GM12878 (cell line): ENCODE results near the gene LITAF. TPM values are rescaled to one million over a fixed set of nuclear protein-coding genes. Genes with fewer than 3 reads are reported as not detected.

Experiments used
- ATAC-seq: fragments of 200-7000 bp; cut with Tn5 transposase; 3 replicates; pipeline ENCODE4 v1.9.1; 2020; ENCODE audit warnings: mild to moderate bottlenecking, moderate library complexity
- BruUV-seq: library from RNA; stranded (reverse); fragments of 400-500 nt; replicated peaks from 2 replicates; lab custom pipeline; 2021; lab: Mats Ljungman, UMichigan
- CTCF ChIA-PET: fragments of 300-600 bp; sonication (Branson Sonifier 250); formaldehyde crosslinking; extraction: SDS; loops from one replicate; lab custom pipeline; 2021; ENCODE audit warnings: inconsistent platforms; lab: Yijun Ruan, JAX
- POLR2A ChIA-PET: fragments of 350-600 bp; formaldehyde crosslinking; extraction: SDS; loops from one replicate; lab custom pipeline; 2021; ENCODE audit warnings: inconsistent platforms; lab: Charles Lee
- RAD21 ChIA-PET: fragments of 300-600 bp; sonication (Branson Sonifier 250); formaldehyde crosslinking; loops from one replicate; lab custom pipeline; 2023; ENCODE audit warnings: antibody characterized with exemption; ENCODE audit not compliant: unreplicated experiment; lab: Charles Lee
- SMC1A ChIA-PET: fragments of 300-600 bp; sonication (Branson Sonifier 250); formaldehyde crosslinking; loops from one replicate; lab custom pipeline; 2023; ENCODE audit not compliant: unreplicated experiment, uncharacterized antibody; lab: Charles Lee
- DNase-seq: peaks from one replicate; pipeline ENCODE4 v3.0.0-alpha.2; 2011; ENCODE audit warnings: low read depth, low spot score
- FAIRE-seq: peaks from 3 replicates; lab custom pipeline; 2011; peaks lifted over from hg19 to GRCh38; lab: Jason Lieb, UNC
- H2AFZ ChIP-seq: 2 replicates; pipeline ENCODE4 v1.6.0; 2011; ENCODE audit warnings: low read depth, low read length, control low read depth; ENCODE audit not compliant: control insufficient read depth
- H3K27ac ChIP-seq: 2 replicates; pipeline ENCODE4 v1.5.1; 2011; ENCODE audit warnings: control low read depth; ENCODE audit not compliant: control insufficient read depth, insufficient read depth
- H3K27me3 ChIP-seq, 2 experiments: replicated peaks in 1 of 2; 2 replicates each; pipeline versions ENCODE4 v1.6.0 to v1.6.1; 2011; ENCODE audit warnings: low read length in 1 of 2; ENCODE audit not compliant: control insufficient read depth in 2 of 2, insufficient read depth in 2 of 2
- H3K36me3 ChIP-seq, 2 experiments: 2 replicates each; pipeline ENCODE4 v1.5.1; 2011; ENCODE audit warnings: low read length in 1 of 2; ENCODE audit not compliant: control insufficient read depth in 2 of 2, insufficient read depth in 2 of 2
- H3K4me1 ChIP-seq: 2 replicates; pipeline ENCODE4 v1.6.1; 2011; ENCODE audit warnings: mild to moderate bottlenecking, low read length, moderate library complexity, mixed read lengths; ENCODE audit not compliant: control insufficient read depth, insufficient read depth
- H3K4me2 ChIP-seq: 2 replicates; pipeline ENCODE4 v1.6.0; 2011; ENCODE audit warnings: control low read depth; ENCODE audit not compliant: control insufficient read depth, insufficient read depth
- H3K4me3 ChIP-seq: fragments of 200-600 bp; sonication (generic); 2 replicates; pipeline ENCODE4 v1.5.1; 2016
- H3K79me2 ChIP-seq: 2 replicates; pipeline ENCODE4 v1.6.0; 2011; ENCODE audit warnings: low read length; ENCODE audit not compliant: control insufficient read depth, insufficient read depth
- H3K9ac ChIP-seq: 2 replicates; pipeline ENCODE4 v1.8.0; 2011; ENCODE audit warnings: low read length, control low read depth, mixed read lengths; ENCODE audit not compliant: control insufficient read depth, insufficient read depth
- H3K9me3 ChIP-seq: replicated peaks from 3 replicates; pipeline ENCODE4 v1.5.1; 2011; ENCODE audit warnings: mild to moderate bottlenecking, low read length; ENCODE audit not compliant: control insufficient read depth, insufficient read depth
- H4K20me1 ChIP-seq: 2 replicates; pipeline ENCODE4 v1.6.0; 2011; ENCODE audit not compliant: control insufficient read depth, insufficient read depth
- BRCA1 ChIP-seq: IDR thresholded peaks from 2 replicates; pipeline ENCODE4 v1.6.1; 2011; ENCODE audit warnings: low read depth, low read length, improper control_type of control experiment
- EED ChIP-seq: sonication (generic); IDR thresholded peaks from 2 replicates; pipeline ENCODE4 v1.6.1; 2016; ENCODE audit warnings: antibody characterized with exemption, low read depth
- KDM1A ChIP-seq: fragments of 200-600 bp; sonication (generic); IDR thresholded peaks from 2 replicates; pipeline ENCODE4 v1.6.1; 2016; ENCODE audit warnings: borderline replicate concordance
- NFIC ChIP-seq: IDR thresholded peaks from 2 replicates; pipeline ENCODE4 v1.6.1; 2012; ENCODE audit warnings: low read depth, mild to moderate bottlenecking, inconsistent platforms, low read length, moderate library complexity
- RAD21 ChIP-seq: IDR thresholded peaks from 2 replicates; pipeline ENCODE4 v1.6.1; 2011; ENCODE audit warnings: mild to moderate bottlenecking, low read depth, low read length, moderate library complexity; ENCODE audit not compliant: insufficient read depth
- WGBS: methylation state at CpG from one replicate; pipeline ENCODE4 v1.1.6; 2016; ENCODE audit warnings: low lambda C conversion rate; ENCODE audit not compliant: insufficient replicate concordance, insufficient coverage; ENCODE audit errors: missing lambda C conversion rate; 5-methylcytosine and 5-hydroxymethylcytosine counted together
- in situ Hi-C: fragments of 300-500 bp; cut with MboI; formaldehyde crosslinking; loops from 9 replicates; pipeline ENCODE4 v1.14.3; 2018; ENCODE audit warnings: mixed read lengths
- intact Hi-C: fragments of 100-400 bp; cut with micrococcal nuclease; formaldehyde crosslinking; loops from one replicate; pipeline ENCODE4 v1.14.2; 2022; ENCODE audit not compliant: unreplicated experiment
- polyA plus RNA-seq, 11 experiments: library from polyadenylated mRNA; depleted of rRNA in 4 of 11; unstranded in 6 of 11; stranded (reverse) in 5 of 11; fragments of >200 nt; fragmentation: Nextera tagmentation in 4 of 11; fragmentation: Illumina TruSeq in 1 of 11; extraction: Ambion mirVana in 4 of 11; extraction: Trizol in 1 of 11; gene quantifications; 1 replicate in 1 of 11; 2 replicates in 10 of 11; pipeline versions ENCODE4 v1.2.1 to v1.2.3, GENCODE V29; 2011 to 2016; ENCODE audit warnings: inconsistent platforms in 2 of 11, missing spikeins in 2 of 11, low read depth in 1 of 11
- total RNA-seq, 4 experiments: library from RNA; depleted of rRNA in 3 of 4; stranded (reverse); fragments of >200 nt in 3 of 4; fragmentation: Illumina TruSeq in 1 of 4; extraction: Trizol in 1 of 4; gene quantifications; 2 replicates each; pipeline versions ENCODE4 v1.2.1 to v1.2.3, GENCODE V29; 2013 to 2021
- TF ChIP-seq, protein P1 (sequence below): fragments of 450-650 bp; IDR thresholded peaks from 2 replicates; pipeline ENCODE4 v1.6.1; 2016; ENCODE audit warnings: mild to moderate bottlenecking
- TF ChIP-seq, protein P2 (sequence below): IDR thresholded peaks from 2 replicates; pipeline ENCODE4 v1.6.1; 2012; ENCODE audit warnings: mild to moderate bottlenecking, low read depth, low read length
- TF ChIP-seq, protein P3 (sequence below): IDR thresholded peaks from 2 replicates; pipeline ENCODE4 v1.6.1; 2012; ENCODE audit warnings: low read length, inconsistent platforms
- TF ChIP-seq, protein P4 (sequence below), 3 experiments: IDR thresholded peaks in 2 of 3; conservative IDR thresholded peaks in 1 of 3; 2 replicates each; pipeline ENCODE4 v1.5.1; 2011; ENCODE audit warnings: low read depth in 3 of 3, low read length in 3 of 3, mild to moderate bottlenecking in 3 of 3, control low read depth in 2 of 3, moderate library complexity in 2 of 3, inconsistent platforms in 1 of 3, mixed read lengths in 1 of 3; ENCODE audit not compliant: control insufficient read depth in 2 of 3, insufficient read depth in 1 of 3; ENCODE audit errors: extremely low read depth in 1 of 3

Gene LITAF
- total and polyA plus RNA-seq, 10 of the 15 experiments (the other 5 are each of a cell fraction or from before 2014, with no cell fraction given) = 99.2 to 211 (median 147) TPM

DNA sequence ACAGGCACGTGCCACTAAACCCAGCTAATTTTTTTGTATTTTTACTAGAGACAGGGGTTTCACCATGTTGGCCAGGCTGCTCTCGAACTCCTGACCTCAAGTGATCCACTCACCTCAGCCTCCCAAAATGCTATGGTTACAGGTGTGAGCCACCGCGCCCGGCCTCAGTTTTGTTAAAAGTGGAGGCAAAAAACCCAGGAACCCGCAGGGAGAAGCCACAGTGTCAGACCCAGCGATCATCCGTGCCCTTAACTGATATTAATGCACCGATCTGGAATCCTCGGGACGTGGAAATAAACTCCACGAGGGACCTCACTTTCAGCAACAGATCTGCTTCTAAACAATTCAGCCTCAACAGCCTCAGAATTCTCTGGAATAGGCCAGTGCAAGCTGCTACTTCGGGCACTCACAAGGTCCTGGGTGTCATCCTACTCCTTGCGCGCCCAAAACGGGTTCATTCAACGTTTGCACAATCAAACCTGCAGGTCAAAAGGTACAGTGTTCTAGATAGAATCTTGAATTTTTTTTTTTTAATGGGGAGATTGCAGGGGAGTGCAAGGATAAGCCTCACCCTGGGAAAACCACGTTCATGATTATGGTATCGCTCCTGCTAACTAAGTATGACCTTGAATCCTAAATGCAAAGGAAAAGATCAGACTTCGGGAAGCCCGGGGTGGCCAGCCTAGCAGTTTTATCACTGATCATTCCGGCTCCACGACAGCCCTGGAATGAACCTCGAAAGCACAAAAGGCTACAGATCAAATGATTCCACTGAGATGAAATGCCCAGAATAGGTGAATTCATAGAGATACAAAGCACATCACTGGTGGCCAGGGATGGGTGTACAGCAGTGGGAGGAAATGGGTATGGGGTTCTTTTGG, 22.4 kb downstream of the LITAF start (continued):
- TF ChIP-seq, protein P1, sequence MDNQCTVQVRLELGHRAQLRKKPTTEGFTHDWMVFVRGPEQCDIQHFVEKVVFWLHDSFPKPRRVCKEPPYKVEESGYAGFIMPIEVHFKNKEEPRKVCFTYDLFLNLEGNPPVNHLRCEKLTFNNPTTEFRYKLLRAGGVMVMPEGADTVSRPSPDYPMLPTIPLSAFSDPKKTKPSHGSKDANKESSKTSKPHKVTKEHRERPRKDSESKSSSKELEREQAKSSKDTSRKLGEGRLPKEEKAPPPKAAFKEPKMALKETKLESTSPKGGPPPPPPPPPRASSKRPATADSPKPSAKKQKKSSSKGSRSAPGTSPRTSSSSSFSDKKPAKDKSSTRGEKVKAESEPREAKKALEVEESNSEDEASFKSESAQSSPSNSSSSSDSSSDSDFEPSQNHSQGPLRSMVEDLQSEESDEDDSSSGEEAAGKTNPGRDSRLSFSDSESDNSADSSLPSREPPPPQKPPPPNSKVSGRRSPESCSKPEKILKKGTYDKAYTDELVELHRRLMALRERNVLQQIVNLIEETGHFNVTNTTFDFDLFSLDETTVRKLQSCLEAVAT = peak; percentile 14; the same call in 1 of the 2 replicates

DNA sequence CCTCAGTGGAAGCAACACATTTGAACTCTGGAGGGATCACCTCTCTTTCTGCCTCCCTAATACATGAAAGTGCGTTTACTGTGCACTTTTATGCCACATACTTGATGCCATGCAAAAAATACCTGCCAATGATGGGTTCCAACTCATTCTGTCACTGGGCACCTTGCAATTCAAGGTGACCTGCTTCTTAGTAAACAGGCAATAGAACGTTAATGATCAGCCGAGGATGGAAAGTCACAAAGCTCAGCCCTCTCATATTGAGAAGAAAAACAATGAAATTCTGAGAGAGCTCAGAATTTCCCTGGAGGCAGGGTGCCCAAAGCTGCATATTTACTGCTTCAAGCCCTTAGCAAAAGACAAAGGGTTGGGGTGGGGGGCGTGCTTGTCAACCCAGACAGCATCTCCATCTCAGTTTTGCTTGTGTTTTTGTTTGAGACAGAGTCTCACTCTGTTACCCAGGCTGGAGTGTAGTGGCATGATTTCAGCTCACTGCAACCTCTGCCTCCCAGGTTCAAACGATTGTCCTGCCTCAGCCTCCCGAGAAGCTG, 23.2 kb downstream of the LITAF start:
- Histone ChIP-seq H3K4me2 (no peak overlapping the region), H3K36me3 (peaks cover 9 to 19% of the 10 kb centered on the region in 2 experiments), H4K20me1 (peaks cover 6% of the 10 kb centered on the region; the same call in 1 of the 2 replicates), H3K79me2 (peaks cover 59% of the 10 kb centered on the region), H3K27ac (no peak overlapping the region), H3K9ac (no peak overlapping the region), H3K9me3 (no peaks in the 10 kb centered on the region; the same call in 2 of the 3 replicates), H2AFZ (no peak overlapping the region), H3K4me3 (no peak overlapping the region), H3K4me1 (no peaks in the 10 kb centered on the region), H3K27me3 (no peaks in the 10 kb centered on the region)
- DNase-seq (no peak), ATAC-seq (peak; percentile 57), FAIRE-seq (no peak)
- SMC1A ChIA-PET = interaction anchor here (1.0 to 2.0 kb wide), 4 partner anchors 8 to 183 kb away, joined by 3 to 7 read pairs (median 5); no protein-coding TSS in a partner anchor
- POLR2A ChIA-PET = interaction anchor here (0.6 to 1.3 kb wide), 3 partner anchors 9 to 503 kb away, joined by 3 to 5 read pairs (median 3); no protein-coding TSS in a partner anchor
- 65% methylated on average over 6 of the region's 6 CpGs for WGBS
- RAD21 ChIA-PET = interaction anchor here (0.6 kb wide), 1 partner anchor 303 kb away, joined by 3 read pairs; no protein-coding TSS in a partner anchor
- CTCF ChIA-PET = interaction anchor here (0.6 to 1.6 kb wide), 6 partner anchors 9 to 1617 kb away, joined by 3 to 7 read pairs (median 4); no protein-coding TSS in a partner anchor
- in situ Hi-C loops (no loop called here), intact Hi-C loops (no loop called here)
- BruUV-seq = no TSS peak
- TF ChIP-seq NFIC = no peak
- TF ChIP-seq KDM1A = no peak
- TF ChIP-seq, protein P2, sequence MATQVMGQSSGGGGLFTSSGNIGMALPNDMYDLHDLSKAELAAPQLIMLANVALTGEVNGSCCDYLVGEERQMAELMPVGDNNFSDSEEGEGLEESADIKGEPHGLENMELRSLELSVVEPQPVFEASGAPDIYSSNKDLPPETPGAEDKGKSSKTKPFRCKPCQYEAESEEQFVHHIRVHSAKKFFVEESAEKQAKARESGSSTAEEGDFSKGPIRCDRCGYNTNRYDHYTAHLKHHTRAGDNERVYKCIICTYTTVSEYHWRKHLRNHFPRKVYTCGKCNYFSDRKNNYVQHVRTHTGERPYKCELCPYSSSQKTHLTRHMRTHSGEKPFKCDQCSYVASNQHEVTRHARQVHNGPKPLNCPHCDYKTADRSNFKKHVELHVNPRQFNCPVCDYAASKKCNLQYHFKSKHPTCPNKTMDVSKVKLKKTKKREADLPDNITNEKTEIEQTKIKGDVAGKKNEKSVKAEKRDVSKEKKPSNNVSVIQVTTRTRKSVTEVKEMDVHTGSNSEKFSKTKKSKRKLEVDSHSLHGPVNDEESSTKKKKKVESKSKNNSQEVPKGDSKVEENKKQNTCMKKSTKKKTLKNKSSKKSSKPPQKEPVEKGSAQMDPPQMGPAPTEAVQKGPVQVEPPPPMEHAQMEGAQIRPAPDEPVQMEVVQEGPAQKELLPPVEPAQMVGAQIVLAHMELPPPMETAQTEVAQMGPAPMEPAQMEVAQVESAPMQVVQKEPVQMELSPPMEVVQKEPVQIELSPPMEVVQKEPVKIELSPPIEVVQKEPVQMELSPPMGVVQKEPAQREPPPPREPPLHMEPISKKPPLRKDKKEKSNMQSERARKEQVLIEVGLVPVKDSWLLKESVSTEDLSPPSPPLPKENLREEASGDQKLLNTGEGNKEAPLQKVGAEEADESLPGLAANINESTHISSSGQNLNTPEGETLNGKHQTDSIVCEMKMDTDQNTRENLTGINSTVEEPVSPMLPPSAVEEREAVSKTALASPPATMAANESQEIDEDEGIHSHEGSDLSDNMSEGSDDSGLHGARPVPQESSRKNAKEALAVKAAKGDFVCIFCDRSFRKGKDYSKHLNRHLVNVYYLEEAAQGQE = no peak
- TF ChIP-seq EED = no peak
- TF ChIP-seq, protein P3, sequence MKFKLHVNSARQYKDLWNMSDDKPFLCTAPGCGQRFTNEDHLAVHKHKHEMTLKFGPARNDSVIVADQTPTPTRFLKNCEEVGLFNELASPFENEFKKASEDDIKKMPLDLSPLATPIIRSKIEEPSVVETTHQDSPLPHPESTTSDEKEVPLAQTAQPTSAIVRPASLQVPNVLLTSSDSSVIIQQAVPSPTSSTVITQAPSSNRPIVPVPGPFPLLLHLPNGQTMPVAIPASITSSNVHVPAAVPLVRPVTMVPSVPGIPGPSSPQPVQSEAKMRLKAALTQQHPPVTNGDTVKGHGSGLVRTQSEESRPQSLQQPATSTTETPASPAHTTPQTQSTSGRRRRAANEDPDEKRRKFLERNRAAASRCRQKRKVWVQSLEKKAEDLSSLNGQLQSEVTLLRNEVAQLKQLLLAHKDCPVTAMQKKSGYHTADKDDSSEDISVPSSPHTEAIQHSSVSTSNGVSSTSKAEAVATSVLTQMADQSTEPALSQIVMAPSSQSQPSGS = no peak
- TF ChIP-seq, protein P4, sequence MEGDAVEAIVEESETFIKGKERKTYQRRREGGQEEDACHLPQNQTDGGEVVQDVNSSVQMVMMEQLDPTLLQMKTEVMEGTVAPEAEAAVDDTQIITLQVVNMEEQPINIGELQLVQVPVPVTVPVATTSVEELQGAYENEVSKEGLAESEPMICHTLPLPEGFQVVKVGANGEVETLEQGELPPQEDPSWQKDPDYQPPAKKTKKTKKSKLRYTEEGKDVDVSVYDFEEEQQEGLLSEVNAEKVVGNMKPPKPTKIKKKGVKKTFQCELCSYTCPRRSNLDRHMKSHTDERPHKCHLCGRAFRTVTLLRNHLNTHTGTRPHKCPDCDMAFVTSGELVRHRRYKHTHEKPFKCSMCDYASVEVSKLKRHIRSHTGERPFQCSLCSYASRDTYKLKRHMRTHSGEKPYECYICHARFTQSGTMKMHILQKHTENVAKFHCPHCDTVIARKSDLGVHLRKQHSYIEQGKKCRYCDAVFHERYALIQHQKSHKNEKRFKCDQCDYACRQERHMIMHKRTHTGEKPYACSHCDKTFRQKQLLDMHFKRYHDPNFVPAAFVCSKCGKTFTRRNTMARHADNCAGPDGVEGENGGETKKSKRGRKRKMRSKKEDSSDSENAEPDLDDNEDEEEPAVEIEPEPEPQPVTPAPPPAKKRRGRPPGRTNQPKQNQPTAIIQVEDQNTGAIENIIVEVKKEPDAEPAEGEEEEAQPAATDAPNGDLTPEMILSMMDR (IDR thresholded peaks at IDR 0.05 in 2 of 3, conservative IDR thresholded peaks at IDR 0.05 in 1 of 3; ENCODE audit: control insufficient read depth in 2 of 3, extremely low read depth in 1 of 3, insufficient read depth in 1 of 3, low read depth in 3 of 3, low read length in 3 of 3) = no peak
- TF ChIP-seq BRCA1 = no peak
- no peak for TF ChIP-seq RAD21
